ENCODE results near the gene POLA1. TPM values are rescaled to one million over a fixed set of nuclear protein-coding genes. Genes with fewer than 3 reads are reported as not detected.
A peak's percentile ranks its signal among the peaks of the same experiment; 100 is the strongest.

Gene POLA1
- total RNA-seq, 1 donor from 2014 or later, result 7.7 TPM

- ATAC-seq, result no peak
Measured at GRCh38 chrX:24886916-24887315, 193.2 kb downstream of the POLA1 start.

GRCh38 chrX:24890677-24891076, 197.0 kb downstream of the POLA1 start:
- ATAC-seq, result peak; percentile 77

- no peak for ATAC-seq
Measured at GRCh38 chrX:24899391-24899790, 205.7 kb downstream of the POLA1 start.

GRCh38 chrX:24900234-24900633, 206.5 kb downstream of the POLA1 start:
- ATAC-seq, result no peak

GRCh38 chrX:24902806-24903205, 209.1 kb downstream of the POLA1 start:
- no peak for ATAC-seq

- ATAC-seq, result no peak
Measured at GRCh38 chrX:24918715-24919114, 225.0 kb downstream of the POLA1 start.

- no peak for ATAC-seq
Measured at GRCh38 chrX:24920769-24921168, 227.1 kb downstream of the POLA1 start.

- ATAC-seq, result no peak
Measured at GRCh38 chrX:24925430-24925829, 231.7 kb downstream of the POLA1 start.

- no peak for ATAC-seq
Measured at GRCh38 chrX:24927372-24927771, 233.7 kb downstream of the POLA1 start.

- no peak for ATAC-seq
Measured at GRCh38 chrX:24928114-24928513, 234.4 kb downstream of the POLA1 start.

GRCh38 chrX:24934279-24934678, 240.6 kb downstream of the POLA1 start:
- no peak for ATAC-seq

- ATAC-seq, result no peak
Measured at GRCh38 chrX:24945009-24945408, 251.3 kb downstream of the POLA1 start.

GRCh38 chrX:24946369-24946768, 252.7 kb downstream of the POLA1 start:
- no peak for ATAC-seq

GRCh38 chrX:24954732-24955131, 261.0 kb downstream of the POLA1 start:
- ATAC-seq, result no peak

GRCh38 chrX:24955372-24955930, 261.7 kb downstream of the POLA1 start:
- ATAC-seq, result no peak

GRCh38 chrX:24956828-24957227, 263.1 kb downstream of the POLA1 start:
- ATAC-seq, result no peak

- ATAC-seq, result no peak
Measured at GRCh38 chrX:24961809-24962208, 268.1 kb downstream of the POLA1 start.

- no peak for ATAC-seq
Measured at GRCh38 chrX:24963823-24964222, 270.1 kb downstream of the POLA1 start.

GRCh38 chrX:24965372-24965771, 271.7 kb downstream of the POLA1 start:
- no peak for ATAC-seq

GRCh38 chrX:24969812-24970211, 276.1 kb downstream of the POLA1 start:
- ATAC-seq, result no peak

- ATAC-seq, result no peak
Measured at GRCh38 chrX:24979081-24979480, 285.4 kb downstream of the POLA1 start.

GRCh38 chrX:24981030-24981429, 287.3 kb downstream of the POLA1 start:
- no peak for ATAC-seq

- ATAC-seq, result no peak
Measured at GRCh38 chrX:24982306-24982965, 288.7 kb downstream of the POLA1 start.

- ATAC-seq, result no peak
Measured at GRCh38 chrX:24983931-24984330, 290.2 kb downstream of the POLA1 start.

GRCh38 chrX:24985120-24985519, 291.4 kb downstream of the POLA1 start:
- ATAC-seq, result no peak
